K562 (cell line): ENCODE results near the gene CSTF1. TPM values are rescaled to one million over a fixed set of nuclear protein-coding genes. Genes with fewer than 3 reads are reported as not detected.

Experiments
- MGA ChIP-seq: fragments of 450-650 bp; IDR thresholded peaks from 2 replicates; pipeline ENCODE4 v1.6.1; 2016; ENCODE audit warnings: mild to moderate bottlenecking, moderate library complexity
- ZNF311 ChIP-seq: fragments of 250-450 bp; sonication (Bioruptor Pico); IDR thresholded peaks from 2 replicates; pipeline ENCODE4 v1.4.0; 2020; ENCODE audit warnings: mild to moderate bottlenecking, moderate library complexity
- polyA plus RNA-seq, 8 experiments: library from polyadenylated mRNA; depleted of rRNA in 4 of 8; stranded (reverse) in 5 of 8; unstranded in 3 of 8; fragments of >200 nt; fragmentation: Nextera tagmentation in 2 of 8; fragmentation: Illumina TruSeq in 1 of 8; extraction: Ambion mirVana in 2 of 8; extraction: Trizol in 1 of 8; gene quantifications; 2 replicates each; pipeline versions ENCODE4 v1.2.1 to v1.2.3, GENCODE V29; 2011 to 2014; ENCODE audit warnings: inconsistent platforms in 1 of 8, missing spikeins in 1 of 8
- total RNA-seq, 7 experiments: library from RNA; depleted of rRNA in 6 of 7; stranded (reverse); fragments of >200 nt in 6 of 7; fragmentation: Illumina TruSeq in 2 of 7; extraction: Trizol in 2 of 7; gene quantifications; 2 replicates each; pipeline versions ENCODE4 v1.2.1 to v1.2.3, GENCODE V29; 2011 to 2021; ENCODE audit warnings: low replicate concordance in 1 of 7
- TF ChIP-seq, protein P1 (sequence below): sonication (generic); formaldehyde crosslinking; IDR thresholded peaks from 2 replicates; pipeline ENCODE4 v1.5.0; 2020; ENCODE audit warnings: missing genetic modification reagents
- TF ChIP-seq, protein P2 (sequence below): fragments of 250-450 bp; sonication (Bioruptor Pico); IDR thresholded peaks from 2 replicates; pipeline ENCODE4 v1.8.0; 2021; ENCODE audit warnings: mild to moderate bottlenecking, moderate library complexity

Gene CSTF1
- total and polyA plus RNA-seq, 9 of the 15 experiments (the other 6 are each of a cell fraction or from before 2014, with no cell fraction given) = 30.8 to 110 (median 53.4) TPM

DNA sequence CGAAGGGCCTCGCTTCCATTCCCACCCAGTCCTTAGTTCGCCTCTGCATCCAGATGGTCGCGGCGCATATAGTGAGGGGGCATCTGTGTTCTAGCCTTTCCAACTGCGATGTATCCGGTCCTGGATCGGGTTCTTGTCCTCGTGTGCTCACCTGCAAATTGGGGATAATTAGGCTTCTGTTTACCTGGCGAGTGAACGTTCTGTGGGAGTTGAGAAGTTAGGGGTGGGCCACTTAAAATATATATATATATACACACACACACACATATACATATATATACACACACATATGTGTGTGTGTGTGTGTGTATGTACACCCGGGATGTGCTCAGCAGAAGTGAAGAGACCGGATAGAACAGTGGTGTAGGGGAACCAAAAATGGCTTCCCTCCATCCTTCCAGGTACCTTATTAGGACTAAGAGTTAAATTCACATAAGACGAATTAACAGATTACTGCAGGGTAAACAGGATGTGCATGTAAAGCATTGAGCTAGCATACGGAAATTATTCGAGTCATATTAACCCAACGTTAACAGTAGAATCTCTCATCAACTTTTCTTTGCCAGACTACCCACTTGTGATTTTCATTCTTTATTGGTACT lies 537 bp downstream of the CSTF1 start (continued):
- TF ChIP-seq MGA (no peak), ZNF311 (no peak)
- TF ChIP-seq, protein P1, sequence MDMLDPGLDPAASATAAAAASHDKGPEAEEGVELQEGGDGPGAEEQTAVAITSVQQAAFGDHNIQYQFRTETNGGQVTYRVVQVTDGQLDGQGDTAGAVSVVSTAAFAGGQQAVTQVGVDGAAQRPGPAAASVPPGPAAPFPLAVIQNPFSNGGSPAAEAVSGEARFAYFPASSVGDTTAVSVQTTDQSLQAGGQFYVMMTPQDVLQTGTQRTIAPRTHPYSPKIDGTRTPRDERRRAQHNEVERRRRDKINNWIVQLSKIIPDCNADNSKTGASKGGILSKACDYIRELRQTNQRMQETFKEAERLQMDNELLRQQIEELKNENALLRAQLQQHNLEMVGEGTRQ (CRISPR knock-in tag) = no peak
- TF ChIP-seq, protein P2, sequence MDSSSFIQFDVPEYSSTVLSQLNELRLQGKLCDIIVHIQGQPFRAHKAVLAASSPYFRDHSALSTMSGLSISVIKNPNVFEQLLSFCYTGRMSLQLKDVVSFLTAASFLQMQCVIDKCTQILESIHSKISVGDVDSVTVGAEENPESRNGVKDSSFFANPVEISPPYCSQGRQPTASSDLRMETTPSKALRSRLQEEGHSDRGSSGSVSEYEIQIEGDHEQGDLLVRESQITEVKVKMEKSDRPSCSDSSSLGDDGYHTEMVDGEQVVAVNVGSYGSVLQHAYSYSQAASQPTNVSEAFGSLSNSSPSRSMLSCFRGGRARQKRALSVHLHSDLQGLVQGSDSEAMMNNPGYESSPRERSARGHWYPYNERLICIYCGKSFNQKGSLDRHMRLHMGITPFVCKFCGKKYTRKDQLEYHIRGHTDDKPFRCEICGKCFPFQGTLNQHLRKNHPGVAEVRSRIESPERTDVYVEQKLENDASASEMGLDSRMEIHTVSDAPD (CRISPR knock-in tag) = no peak
